IMR-90 (cell line): ENCODE measurements around the gene CD300LG. TPM values are rescaled to one million over a fixed set of nuclear protein-coding genes. Genes with fewer than 3 reads are reported as not detected.

Experiments
- ATAC-seq: fragments of 200-7000 bp; cut with Tn5 transposase; 2 replicates; pipeline ENCODE4 v1.9.1; 2020; ENCODE audit warnings: low read depth, mild to moderate bottlenecking, moderate library complexity
- BruUV-seq: library from RNA; stranded (reverse); fragments of 400-500 nt; replicated peaks from 2 replicates; lab custom pipeline; 2021; lab: Mats Ljungman, UMichigan
- CTCF ChIA-PET: fragments of 300-600 bp; formaldehyde crosslinking; extraction: SDS; loops from one replicate; lab custom pipeline; 2021; ENCODE audit warnings: antibody characterized with exemption; lab: Yijun Ruan, JAX
- POLR2A ChIA-PET: fragments of 300-600 bp; sonication (Branson Sonifier 250); formaldehyde crosslinking; loops from one replicate; lab custom pipeline; 2022; ENCODE audit warnings: antibody characterized with exemption; ENCODE audit not compliant: unreplicated experiment; lab: Charles Lee
- DNase-seq: peaks from one replicate; pipeline ENCODE4 v3.0.0; 2013
- H2AFZ ChIP-seq: replicated peaks from 2 replicates; pipeline ENCODE3; 2013; ENCODE audit warnings: low read length, mild to moderate bottlenecking; ENCODE audit not compliant: poor library complexity
- H2AK5ac ChIP-seq: 2 replicates; pipeline ENCODE4 v1.6.1; 2013; ENCODE audit warnings: low read depth, low read length, inconsistent platforms
- H2AK9ac ChIP-seq: replicated peaks from 2 replicates; pipeline ENCODE3; 2013; ENCODE audit warnings: mild to moderate bottlenecking, low read depth, low read length, moderate library complexity; ENCODE audit not compliant: poor library complexity
- H2BK120ac ChIP-seq: 2 replicates; pipeline ENCODE4 v1.6.1; 2013; ENCODE audit warnings: low read depth, low read length, inconsistent platforms
- H2BK15ac ChIP-seq: 3 replicates; pipeline ENCODE4 v1.6.1; 2013; ENCODE audit warnings: low read depth, low read length, inconsistent platforms
- H2BK20ac ChIP-seq: 2 replicates; pipeline ENCODE4 v1.6.1; 2013; ENCODE audit warnings: low read depth, mild to moderate bottlenecking, inconsistent platforms, low read length, moderate library complexity
- H2BK5ac ChIP-seq: 2 replicates; pipeline ENCODE4 v1.6.1; 2013; ENCODE audit warnings: mild to moderate bottlenecking, low read depth, low read length, inconsistent platforms; ENCODE audit not compliant: poor library complexity, severe bottlenecking
- H3K14ac ChIP-seq: replicated peaks from 2 replicates; pipeline ENCODE4 v1.6.1; 2013; ENCODE audit warnings: low read depth, low read length, inconsistent platforms
- H3K18ac ChIP-seq: 2 replicates; pipeline ENCODE4 v1.6.1; 2013; ENCODE audit warnings: low read depth, low read length, control low read depth
- H3K23ac ChIP-seq: 2 replicates; pipeline ENCODE4 v1.6.1; 2013; ENCODE audit warnings: low read depth, low read length, inconsistent platforms
- H3K27ac ChIP-seq: 2 replicates; pipeline ENCODE4 v1.5.1; 2013; ENCODE audit warnings: mild to moderate bottlenecking, control low read depth, low read length; ENCODE audit not compliant: insufficient read depth
- H3K27me3 ChIP-seq: 2 replicates; pipeline ENCODE4 v1.6.1; 2013; ENCODE audit warnings: low read length; ENCODE audit not compliant: control insufficient read depth, insufficient read depth
- H3K36me3 ChIP-seq: 2 replicates; pipeline ENCODE4 v1.6.1; 2013; ENCODE audit warnings: low read length, mixed read lengths; ENCODE audit not compliant: control insufficient read depth, insufficient read depth
- H3K4ac ChIP-seq: 2 replicates; pipeline ENCODE4 v1.6.1; 2013; ENCODE audit warnings: low read depth, low read length, inconsistent platforms
- H3K4me1 ChIP-seq: 2 replicates; pipeline ENCODE4 v1.6.1; 2013; ENCODE audit warnings: low read length, mixed read lengths; ENCODE audit not compliant: control insufficient read depth, insufficient read depth
- H3K4me2 ChIP-seq: 2 replicates; pipeline ENCODE4 v1.6.1; 2013; ENCODE audit warnings: low read depth, mild to moderate bottlenecking, control low read depth, low read length, moderate library complexity
- H3K4me3 ChIP-seq: 2 replicates; pipeline ENCODE4 v1.5.1; 2013; ENCODE audit warnings: low read depth, mild to moderate bottlenecking, control low read depth, low read length, moderate library complexity; ENCODE audit not compliant: insufficient read depth
- H3K56ac ChIP-seq: 2 replicates; pipeline ENCODE4 v1.6.1; 2013; ENCODE audit warnings: low read length, inconsistent platforms; ENCODE audit not compliant: insufficient read depth; ENCODE audit errors: extremely low read depth
- H3K79me1 ChIP-seq, 2 experiments: 2 replicates each; pipeline ENCODE4 v1.6.1; 2013; ENCODE audit warnings: low read length in 2 of 2, inconsistent platforms in 1 of 2, low read depth in 1 of 2
- H3K9ac ChIP-seq: 2 replicates; pipeline ENCODE4 v1.6.1; 2013; ENCODE audit warnings: low read depth, low read length, control low read depth
- H3K9me1 ChIP-seq: 2 replicates; pipeline ENCODE4 v1.6.1; 2013; ENCODE audit warnings: low read length, inconsistent platforms; ENCODE audit not compliant: insufficient read depth
- H3K9me3 ChIP-seq: 2 replicates; pipeline ENCODE4 v1.6.1; 2013; ENCODE audit warnings: low read length; ENCODE audit not compliant: control insufficient read depth, insufficient read depth
- H4K20me1 ChIP-seq: 2 replicates; pipeline ENCODE4 v1.6.1; 2013; ENCODE audit warnings: low read length, inconsistent platforms; ENCODE audit not compliant: insufficient read depth
- H4K5ac ChIP-seq: 2 replicates; pipeline ENCODE4 v1.6.1; 2013; ENCODE audit warnings: mild to moderate bottlenecking, low read depth, low read length, control low read depth
- H4K8ac ChIP-seq, 2 experiments: 2 replicates each; pipeline ENCODE4 v1.6.1; 2013; ENCODE audit warnings: low read depth in 2 of 2, low read length in 2 of 2, control low read depth in 1 of 2, inconsistent platforms in 1 of 2
- H4K91ac ChIP-seq: 2 replicates; pipeline ENCODE4 v1.6.1; 2013; ENCODE audit warnings: low read depth, low read length, inconsistent platforms; ENCODE audit not compliant: insufficient read depth
- BHLHE40 ChIP-seq: fragments of 150-350 bp; IDR thresholded peaks from 2 replicates; pipeline ENCODE4 v1.6.1; 2016; ENCODE audit warnings: mild to moderate bottlenecking, low read depth, low read length
- MAZ ChIP-seq: IDR thresholded peaks from 2 replicates; pipeline ENCODE4 v1.6.1; 2012; ENCODE audit warnings: low read depth, mild to moderate bottlenecking, low read length, improper control_type of control experiment, moderate library complexity, borderline replicate concordance
- NFE2L2 ChIP-seq: fragments of 150-350 bp; IDR thresholded peaks from 2 replicates; pipeline ENCODE4 v1.6.1; 2016; ENCODE audit warnings: low read depth, mild to moderate bottlenecking, low read length
- POLR2A ChIP-seq: IDR thresholded peaks from 2 replicates; pipeline ENCODE4 v1.6.1; 2012; ENCODE audit warnings: mild to moderate bottlenecking, low read depth, low read length
- WGBS, 2 experiments: methylation state at CpG; one replicate each; pipeline versions ENCODE4 v1.1.5 to v1.1.7; 2013; ENCODE audit warnings: missing lambda C conversion rate in 2 of 2; ENCODE audit not compliant: insufficient read length in 1 of 2; ENCODE audit errors: extremely low coverage in 2 of 2; 5-methylcytosine and 5-hydroxymethylcytosine counted together
- dilution Hi-C: fragments of 300-500 bp; cut with HindIII; formaldehyde crosslinking; loops from one replicate; pipeline ENCODE4 v1.14.3; 2018; ENCODE audit warnings: low sequenced_read_pairs; ENCODE audit not compliant: unreplicated experiment
- in situ Hi-C: fragments of 300-500 bp; cut with MboI; formaldehyde crosslinking; loops from 3 replicates; pipeline ENCODE4 v1.14.3; 2019; ENCODE audit warnings: low sequenced_read_pairs, inconsistent platforms, mixed read lengths
- intact Hi-C: fragments of 100-400 bp; cut with micrococcal nuclease; formaldehyde crosslinking; loops from 2 replicates; pipeline ENCODE4 v1.10.0; 2022
- polyA plus RNA-seq, 3 experiments: library from polyadenylated mRNA; depleted of rRNA; stranded (reverse); fragments of >200 nt; gene quantifications; 2 replicates each; pipeline ENCODE4 v1.2.3, GENCODE V29; 2012; ENCODE audit warnings: low replicate concordance in 1 of 3
- total RNA-seq: library from RNA; depleted of rRNA; stranded (reverse); fragments of >200 nt; gene quantifications from 2 replicates; pipeline ENCODE4 v1.2.3, GENCODE V29; 2012
- TF ChIP-seq, protein P1 (sequence below): conservative IDR thresholded peaks from 2 replicates; pipeline ENCODE4 v1.5.1; 2012; ENCODE audit warnings: mild to moderate bottlenecking, low read depth, low read length, improper control_type of control experiment
- TF ChIP-seq, protein P2 (sequence below): fragments of 150-350 bp; IDR thresholded peaks from 2 replicates; pipeline ENCODE4 v1.6.1; 2017; ENCODE audit warnings: mild to moderate bottlenecking, antibody characterized with exemption, low read length, low read depth

CD300LG gene
- total and polyA plus RNA-seq, 2 of the 4 experiments (the other 2 are of a cell fraction): not detected

- Histone ChIP-seq H4K8ac (peak within 1 kb of the TSS in 1 of 2 experiments; percentile 61; a peak in 2 of 4 replicates), H3K56ac (no peak within 1 kb of the TSS), H3K4me3 (peak within 1 kb of the TSS; percentile 57), H4K91ac (no peak within 1 kb of the TSS; the same call in 1 of the 2 replicates), H3K27ac (peak within 1 kb of the TSS; percentile 58), H2AK9ac (peak within 1 kb of the TSS; percentile 87), H2BK20ac (no peak within 1 kb of the TSS), H3K79me1 (no peaks in the 10 kb centered on the region), H3K27me3 (peaks cover 18% of the 10 kb centered on the region), H3K9me3 (no peaks in the 10 kb centered on the region), H2BK5ac (peak within 1 kb of the TSS; percentile 46), H3K4ac (no peak within 1 kb of the TSS), H3K23ac (0 out of 2 replicates have a peak within 1 kb of the TSS, but pooled peaks have one; percentile 35), H2AK5ac (no peak within 1 kb of the TSS), H3K36me3 (no peaks in the 10 kb centered on the region), H3K9me1 (0 out of 2 replicates have a peak, but pooled peaks cover 4% of the 10 kb centered on the region), H2BK15ac (peak within 1 kb of the TSS; percentile 39; the same call in 1 of the 3 replicates), H3K18ac (peak within 1 kb of the TSS; percentile 75; the same call in 1 of the 2 replicates), H3K4me1 (peaks cover 6% of the 10 kb centered on the region), H2BK120ac (peak within 1 kb of the TSS; percentile 68; the same call in 1 of the 2 replicates), H3K4me2 (peak within 1 kb of the TSS; percentile 98), H3K14ac (no peak within 1 kb of the TSS; the same call in 1 of the 2 replicates), H4K20me1 (peaks cover 8% of the 10 kb centered on the region), H2AFZ (peak within 1 kb of the TSS; percentile 95), H4K5ac (0 out of 2 replicates have a peak within 1 kb of the TSS, but pooled peaks have one; percentile 50), H3K9ac (peak within 1 kb of the TSS; percentile 63)
- intact Hi-C loops (no loop called here), dilution Hi-C loops (no loop called here), in situ Hi-C loops (no loop called here)
- ATAC-seq: peak; percentile 71
- ChIA-PET CTCF (interaction anchor here (1.9 kb wide), 1 partner anchor 29 kb away, joined by 6 read pairs; no protein-coding TSS in a partner anchor), POLR2A (no interaction called here)
- WGBS, 2 experiments: 0% methylated on average over 14 of the region's 36 CpGs; no CpG with 5 or more reads in 1 of the 2 experiments
- TF ChIP-seq NFE2L2: no peak
- peak; percentile 79; the same call in 1 of the 2 replicates for TF ChIP-seq MAZ
- 0 out of 2 replicates have a peak, but pooled peaks have one; percentile 29 for TF ChIP-seq POLR2A
- TF ChIP-seq BHLHE40: no peak
- TF ChIP-seq, protein P1, sequence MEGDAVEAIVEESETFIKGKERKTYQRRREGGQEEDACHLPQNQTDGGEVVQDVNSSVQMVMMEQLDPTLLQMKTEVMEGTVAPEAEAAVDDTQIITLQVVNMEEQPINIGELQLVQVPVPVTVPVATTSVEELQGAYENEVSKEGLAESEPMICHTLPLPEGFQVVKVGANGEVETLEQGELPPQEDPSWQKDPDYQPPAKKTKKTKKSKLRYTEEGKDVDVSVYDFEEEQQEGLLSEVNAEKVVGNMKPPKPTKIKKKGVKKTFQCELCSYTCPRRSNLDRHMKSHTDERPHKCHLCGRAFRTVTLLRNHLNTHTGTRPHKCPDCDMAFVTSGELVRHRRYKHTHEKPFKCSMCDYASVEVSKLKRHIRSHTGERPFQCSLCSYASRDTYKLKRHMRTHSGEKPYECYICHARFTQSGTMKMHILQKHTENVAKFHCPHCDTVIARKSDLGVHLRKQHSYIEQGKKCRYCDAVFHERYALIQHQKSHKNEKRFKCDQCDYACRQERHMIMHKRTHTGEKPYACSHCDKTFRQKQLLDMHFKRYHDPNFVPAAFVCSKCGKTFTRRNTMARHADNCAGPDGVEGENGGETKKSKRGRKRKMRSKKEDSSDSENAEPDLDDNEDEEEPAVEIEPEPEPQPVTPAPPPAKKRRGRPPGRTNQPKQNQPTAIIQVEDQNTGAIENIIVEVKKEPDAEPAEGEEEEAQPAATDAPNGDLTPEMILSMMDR: 0 out of 2 replicates have a peak, but pooled peaks have one; percentile 17
- TF ChIP-seq, protein P2, sequence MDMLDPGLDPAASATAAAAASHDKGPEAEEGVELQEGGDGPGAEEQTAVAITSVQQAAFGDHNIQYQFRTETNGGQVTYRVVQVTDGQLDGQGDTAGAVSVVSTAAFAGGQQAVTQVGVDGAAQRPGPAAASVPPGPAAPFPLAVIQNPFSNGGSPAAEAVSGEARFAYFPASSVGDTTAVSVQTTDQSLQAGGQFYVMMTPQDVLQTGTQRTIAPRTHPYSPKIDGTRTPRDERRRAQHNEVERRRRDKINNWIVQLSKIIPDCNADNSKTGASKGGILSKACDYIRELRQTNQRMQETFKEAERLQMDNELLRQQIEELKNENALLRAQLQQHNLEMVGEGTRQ: no peak
- peak; percentile 58 for DNase-seq
- no TSS peak for BruUV-seq
Measured at GRCh38 chr17:43907425-43907981, 60.5 kb downstream of the CD300LG start, which contains the start of gene MPP2. Gene MPP2, minus strand, starts transcription at chr17:43907536. Its CDS starts 3,076 bp downstream, at chr17:43904460.
